NCI-H1694 treated with DMSO at 0.1 percent for 48 hours (cell line): ENCODE measurements around the gene ATP9B.
A peak's percentile ranks its signal among the peaks of the same experiment; 100 is the strongest.
"Not testable (repeated sequence)": the region's sequence is repeated elsewhere in the genome, so short reads cannot be mapped to it uniquely, and the experiment has no call there.

Experiments used
- DNase-seq: peaks from one replicate; lab custom pipeline; 2025; lab: John Stamatoyannopoulos, UW

ATP9B gene

GRCh38 chr18:79290409-79290808 lies 221.2 kb downstream of the ATP9B start:
- not testable (repeated sequence) for DNase-seq

- DNase-seq, result no peak
Observed at GRCh38 chr18:79290876-79291275, 221.7 kb downstream of the ATP9B start.

GRCh38 chr18:79294235-79294634 lies 225.0 kb downstream of the ATP9B start:
- no peak for DNase-seq

- DNase-seq, result no peak
Observed at GRCh38 chr18:79299272-79299671, 230.1 kb downstream of the ATP9B start.

GRCh38 chr18:79299711-79300110 lies 230.5 kb downstream of the ATP9B start:
- no peak for DNase-seq

- DNase-seq, result no peak
Observed at GRCh38 chr18:79300413-79300812, 231.2 kb downstream of the ATP9B start.

- DNase-seq, result no peak
Observed at GRCh38 chr18:79302120-79302519, 232.9 kb downstream of the ATP9B start.

GRCh38 chr18:79305911-79306310 lies 236.7 kb downstream of the ATP9B start:
- no peak for DNase-seq

GRCh38 chr18:79309614-79310358 lies 240.6 kb downstream of the ATP9B start:
- no peak for DNase-seq

- no peak for DNase-seq
Observed at GRCh38 chr18:79314838-79315388, 245.7 kb downstream of the ATP9B start.

GRCh38 chr18:79315596-79315995 lies 246.4 kb downstream of the ATP9B start:
- no peak for DNase-seq

- DNase-seq, result no peak
Observed at GRCh38 chr18:79317703-79318102, 248.5 kb downstream of the ATP9B start.

GRCh38 chr18:79318142-79318673 lies 249.0 kb downstream of the ATP9B start:
- DNase-seq, result no peak

- no peak for DNase-seq
Observed at GRCh38 chr18:79320216-79320850, 251.1 kb downstream of the ATP9B start.

- DNase-seq, result peak; percentile 40
Observed at GRCh38 chr18:79321625-79322405, 252.6 kb downstream of the ATP9B start.

- DNase-seq, result no peak
Observed at GRCh38 chr18:79322441-79322840, 253.2 kb downstream of the ATP9B start.

- DNase-seq, result no peak
Observed at GRCh38 chr18:79323471-79323870, 254.3 kb downstream of the ATP9B start.

- no peak for DNase-seq
Observed at GRCh38 chr18:79326413-79327198, 257.4 kb downstream of the ATP9B start.

- DNase-seq, result no peak
Observed at GRCh38 chr18:79327199-79327721, 258.1 kb downstream of the ATP9B start.

GRCh38 chr18:79327915-79328314 lies 258.7 kb downstream of the ATP9B start:
- DNase-seq, result not testable (repeated sequence)

- DNase-seq, result no peak
Observed at GRCh38 chr18:79328887-79329286, 259.7 kb downstream of the ATP9B start.
